ENCODE measurements around the gene BICDL1. TPM values are rescaled to one million over a fixed set of nuclear protein-coding genes. Genes with fewer than 3 reads are reported as not detected.
A peak's percentile ranks its signal among the peaks of the same experiment; 100 is the strongest.

The BICDL1 gene
- total and polyA plus RNA-seq, 3 donors from 2014 or later: 41.4 to 131 (median 78.3) TPM

DNA sequence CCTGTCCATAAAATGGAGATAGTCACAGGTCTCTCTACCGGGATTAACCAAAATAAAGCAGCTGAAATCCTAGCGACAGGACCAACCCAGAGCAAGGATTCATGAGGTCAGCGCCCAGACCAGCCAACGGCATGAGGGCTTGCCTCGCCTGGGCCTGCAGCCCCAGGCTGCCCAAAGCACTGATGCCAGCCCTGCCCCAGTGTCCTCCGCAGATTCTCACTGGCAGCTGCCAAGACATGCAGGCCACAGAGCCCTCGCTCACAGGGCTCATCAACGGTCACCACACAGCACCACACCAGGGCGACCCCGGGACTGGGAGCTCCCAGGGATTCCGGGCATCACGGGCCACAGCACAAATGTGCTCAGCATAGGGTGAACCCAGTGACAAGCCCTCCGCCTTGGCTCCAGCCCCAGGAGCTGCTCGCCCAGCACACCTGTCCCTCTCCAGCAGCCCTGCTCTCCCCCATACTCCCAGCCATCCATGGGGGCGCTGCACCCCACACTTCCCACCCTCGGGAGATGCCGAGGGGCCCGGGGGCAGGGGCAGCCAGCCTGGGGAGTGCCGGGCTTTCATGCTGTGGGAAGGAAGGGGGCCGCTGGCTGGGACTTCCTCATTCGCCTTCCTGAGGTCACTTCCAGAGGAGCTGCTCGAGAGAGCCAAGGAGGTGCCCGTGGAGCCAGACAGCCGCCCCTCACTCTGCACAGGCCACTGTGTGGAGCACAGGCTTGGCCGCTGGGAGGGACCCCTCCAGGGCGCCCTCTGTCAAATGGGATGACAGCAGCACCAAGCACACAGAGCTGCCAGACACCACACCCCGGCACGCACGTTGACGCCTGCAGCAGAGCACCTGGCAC lies 113.4 kb downstream of the BICDL1 start:
- H3K36me3 ChIP-seq (ENCODE audit: low read depth, missing control alignments): no peaks in the 10 kb centered on the region
- WGBS, 2 donors: 79 to 85% methylated on average over 11 to 27 of the region's 30 CpGs
- no peaks in the 10 kb centered on the region for H3K9me3 ChIP-seq
- H3K27ac ChIP-seq: peak overlapping the region in 1 of 2 donors; percentile 57
- intact Hi-C loops (cut with DNase I; ENCODE audit: low total_unique reads): no loop called here
- no peaks in the 10 kb centered on the region for H3K27me3 ChIP-seq
- DNase-seq: no peak
- TF ChIP-seq POLR2A (IDR thresholded peaks at IDR 0.05): no peak
- TF ChIP-seq, protein P1, sequence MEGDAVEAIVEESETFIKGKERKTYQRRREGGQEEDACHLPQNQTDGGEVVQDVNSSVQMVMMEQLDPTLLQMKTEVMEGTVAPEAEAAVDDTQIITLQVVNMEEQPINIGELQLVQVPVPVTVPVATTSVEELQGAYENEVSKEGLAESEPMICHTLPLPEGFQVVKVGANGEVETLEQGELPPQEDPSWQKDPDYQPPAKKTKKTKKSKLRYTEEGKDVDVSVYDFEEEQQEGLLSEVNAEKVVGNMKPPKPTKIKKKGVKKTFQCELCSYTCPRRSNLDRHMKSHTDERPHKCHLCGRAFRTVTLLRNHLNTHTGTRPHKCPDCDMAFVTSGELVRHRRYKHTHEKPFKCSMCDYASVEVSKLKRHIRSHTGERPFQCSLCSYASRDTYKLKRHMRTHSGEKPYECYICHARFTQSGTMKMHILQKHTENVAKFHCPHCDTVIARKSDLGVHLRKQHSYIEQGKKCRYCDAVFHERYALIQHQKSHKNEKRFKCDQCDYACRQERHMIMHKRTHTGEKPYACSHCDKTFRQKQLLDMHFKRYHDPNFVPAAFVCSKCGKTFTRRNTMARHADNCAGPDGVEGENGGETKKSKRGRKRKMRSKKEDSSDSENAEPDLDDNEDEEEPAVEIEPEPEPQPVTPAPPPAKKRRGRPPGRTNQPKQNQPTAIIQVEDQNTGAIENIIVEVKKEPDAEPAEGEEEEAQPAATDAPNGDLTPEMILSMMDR (IDR thresholded peaks at IDR 0.05): no peak
- H3K4me3 ChIP-seq: no peak overlapping the region
- H3K4me1 ChIP-seq: peaks cover 19% of the 10 kb centered on the region

DNA sequence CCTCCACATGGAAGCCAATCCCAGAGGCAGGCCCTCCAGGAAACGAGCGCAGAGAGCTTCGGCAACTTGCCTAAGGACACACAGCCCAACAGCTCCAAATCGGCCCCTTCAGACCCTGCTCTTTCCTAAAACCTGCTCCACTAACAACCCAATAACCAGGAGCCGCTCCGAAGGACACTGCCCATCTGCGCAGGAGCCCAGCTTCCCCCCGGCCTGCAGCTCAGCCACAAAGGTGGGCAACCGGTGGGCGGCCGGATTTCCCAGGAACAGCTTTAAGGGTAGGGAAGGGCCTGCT lies 114.0 kb downstream of the BICDL1 start:
- H3K4me1 ChIP-seq: peaks cover 19% of the 10 kb centered on the region
- no peaks in the 10 kb centered on the region for H3K27me3 ChIP-seq
- DNase-seq: no peak
- H3K4me3 ChIP-seq: no peak overlapping the region
- no peaks in the 10 kb centered on the region for H3K9me3 ChIP-seq
- TF ChIP-seq, protein P1 (IDR thresholded peaks at IDR 0.05): no peak
- TF ChIP-seq POLR2A (IDR thresholded peaks at IDR 0.05): no peak
- H3K36me3 ChIP-seq (ENCODE audit: low read depth, missing control alignments): no peaks in the 10 kb centered on the region
- WGBS, 2 donors: 92 to 100% methylated on average over 6 to 11 of the region's 11 CpGs
- intact Hi-C loops (cut with DNase I; ENCODE audit: low total_unique reads): no loop called here
- no peak overlapping the region for H3K27ac ChIP-seq

DNA sequence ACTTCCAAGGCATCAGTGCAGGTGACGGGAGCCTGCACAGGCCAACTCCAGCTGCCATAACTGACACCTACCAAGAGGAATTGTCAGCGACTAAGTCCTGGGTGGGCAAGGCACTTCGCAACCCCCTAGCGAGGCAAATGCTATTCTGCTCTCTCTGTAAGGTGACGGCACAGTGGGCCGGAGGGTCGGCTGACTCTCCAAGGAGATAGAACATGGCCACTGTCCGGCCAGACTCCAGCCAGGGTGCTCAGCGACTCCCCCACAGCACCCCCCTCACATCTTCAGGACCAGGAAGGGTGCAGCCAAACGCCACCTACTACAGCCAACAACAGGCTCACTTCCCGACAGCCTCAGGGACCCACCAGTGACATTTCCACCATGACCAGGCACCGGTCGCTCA lies 114.3 kb downstream of the BICDL1 start:
- intact Hi-C loops (cut with DNase I; ENCODE audit: low total_unique reads): no loop called here
- no peak overlapping the region for H3K27ac ChIP-seq
- TF ChIP-seq, protein P1 (IDR thresholded peaks at IDR 0.05): no peak
- TF ChIP-seq POLR2A (IDR thresholded peaks at IDR 0.05): no peak
- peaks cover 19% of the 10 kb centered on the region for H3K4me1 ChIP-seq
- WGBS, 2 donors: 80 to 95% methylated on average over 1 to 13 of the region's 13 CpGs
- H3K36me3 ChIP-seq (ENCODE audit: low read depth, missing control alignments): no peaks in the 10 kb centered on the region
- no peaks in the 10 kb centered on the region for H3K27me3 ChIP-seq
- no peak overlapping the region for H3K4me3 ChIP-seq
- no peaks in the 10 kb centered on the region for H3K9me3 ChIP-seq
- DNase-seq: no peak

DNA sequence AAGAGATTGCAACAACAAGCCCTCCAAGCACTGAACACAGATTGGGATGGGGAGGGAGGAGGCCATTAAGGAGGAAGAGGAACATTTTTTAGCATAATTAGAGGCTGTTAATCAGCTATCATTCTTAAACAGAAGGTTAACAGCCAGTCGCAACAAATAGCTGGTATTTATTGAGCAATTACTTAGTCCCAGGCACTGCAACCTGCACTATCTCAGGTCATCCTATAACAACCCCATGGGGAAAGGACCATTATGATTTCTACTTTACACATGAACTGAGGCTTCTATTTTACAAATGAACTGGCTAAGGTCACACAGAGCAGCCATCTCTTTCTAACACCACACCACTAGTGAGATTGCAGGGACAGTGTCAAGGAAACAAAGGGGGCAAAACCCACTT lies 117.1 kb downstream of the BICDL1 start:
- Histone ChIP-seq H3K27me3 (no peaks in the 10 kb centered on the region), H3K4me3 (no peak overlapping the region), H3K9me3 (no peaks in the 10 kb centered on the region), H3K36me3 (ENCODE audit: low read depth, missing control alignments) (no peaks in the 10 kb centered on the region), H3K4me1 (peaks cover 7% of the 10 kb centered on the region), H3K27ac (no peak overlapping the region)
- 83 to 100% methylated on average over 1 of the region's 1 CpG for WGBS, 2 donors
- no peak for TF ChIP-seq POLR2A (IDR thresholded peaks at IDR 0.05)
- TF ChIP-seq, protein P1 (IDR thresholded peaks at IDR 0.05): no peak
- DNase-seq: no peak
- intact Hi-C loops (cut with DNase I; ENCODE audit: low total_unique reads): no loop called here

Measured in testis (tissue), 3 donors.